ENCODE measurements around the gene PRPSAP2.
"Not testable (repeated sequence)": the region's sequence is repeated elsewhere in the genome, so short reads cannot be mapped to it uniquely, and the experiment has no call there.

The PRPSAP2 gene, protein sequence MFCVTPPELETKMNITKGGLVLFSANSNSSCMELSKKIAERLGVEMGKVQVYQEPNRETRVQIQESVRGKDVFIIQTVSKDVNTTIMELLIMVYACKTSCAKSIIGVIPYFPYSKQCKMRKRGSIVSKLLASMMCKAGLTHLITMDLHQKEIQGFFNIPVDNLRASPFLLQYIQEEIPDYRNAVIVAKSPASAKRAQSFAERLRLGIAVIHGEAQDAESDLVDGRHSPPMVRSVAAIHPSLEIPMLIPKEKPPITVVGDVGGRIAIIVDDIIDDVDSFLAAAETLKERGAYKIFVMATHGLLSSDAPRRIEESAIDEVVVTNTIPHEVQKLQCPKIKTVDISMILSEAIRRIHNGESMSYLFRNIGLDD

DNA sequence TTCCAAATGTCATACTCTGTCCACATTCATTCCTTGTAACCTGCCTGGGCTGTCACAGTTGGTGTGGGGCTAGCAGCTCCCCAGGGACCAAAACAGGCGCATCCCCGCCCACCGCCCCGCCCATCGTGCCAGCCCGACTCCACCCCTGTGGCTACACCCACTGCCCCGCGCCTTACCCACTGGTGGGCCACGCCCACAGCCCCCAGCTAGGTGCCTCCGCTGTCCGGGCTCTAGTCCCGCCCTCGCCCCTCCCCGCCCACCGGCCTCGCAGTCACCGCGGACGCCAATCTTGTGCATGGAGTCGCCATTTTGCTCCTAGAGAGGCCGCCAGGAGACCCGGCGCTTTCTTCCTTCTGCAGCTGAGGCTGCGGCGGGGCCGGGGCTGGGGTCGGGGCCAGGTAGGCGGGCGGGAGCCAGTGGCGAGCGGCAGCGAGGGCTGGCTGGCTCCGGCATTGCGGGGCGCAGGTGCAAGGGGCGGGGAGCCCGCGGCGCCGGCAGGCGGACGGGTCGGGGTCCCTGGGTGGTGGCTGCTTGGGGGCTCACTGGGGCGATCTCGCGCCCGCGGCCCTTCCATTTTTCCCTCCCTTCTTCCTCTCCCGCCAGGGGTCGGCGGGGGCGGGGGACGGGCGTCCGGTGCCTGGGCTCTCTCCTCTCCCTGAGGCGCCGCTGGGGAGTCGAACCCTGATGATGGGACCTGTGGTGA, at the start of gene PRPSAP2:
Gene PRPSAP2, plus strand, starts transcription at position 268 of the 703 bp plus-strand sequence. CDS start 7,703 bp downstream, outside the sequence.
- DNase-seq = peak; percentile 97

- DNase-seq = not testable (repeated sequence)
Measured at GRCh38 chr17:18815924-18816323, 42.0 kb upstream of the PRPSAP2 start.

GRCh38 chr17:18816489-18817371, 41.2 kb upstream of the PRPSAP2 start:
- DNase-seq = peak; percentile 71

GRCh38 chr17:18821430-18821829, 36.5 kb upstream of the PRPSAP2 start:
- DNase-seq = not testable (repeated sequence)

- DNase-seq = not testable (repeated sequence)
Measured at GRCh38 chr17:18827613-18828012, 30.3 kb upstream of the PRPSAP2 start.

DNA sequence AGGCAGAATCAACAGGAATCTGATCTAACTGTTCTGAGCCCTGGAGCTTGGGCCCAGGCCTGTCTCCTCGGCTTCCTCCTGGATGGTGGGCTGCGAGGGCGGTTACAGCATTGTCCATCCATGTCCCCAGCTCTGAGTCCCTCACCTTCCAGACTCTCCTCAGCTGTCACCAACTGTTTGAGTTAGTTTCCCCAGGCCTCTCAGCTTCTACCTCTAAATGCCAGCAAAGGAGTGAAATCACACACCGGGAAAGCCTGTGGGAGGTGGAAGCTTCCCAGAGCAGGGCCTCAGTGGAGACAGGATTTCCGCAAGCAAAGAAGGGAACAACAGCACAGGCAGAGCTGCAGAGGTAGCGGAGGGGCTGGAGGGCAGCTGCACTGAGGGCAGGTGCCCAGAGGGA, 9.4 kb upstream of the PRPSAP2 start:
- no peak for DNase-seq

GRCh38 chr17:18850679-18851078, 7.3 kb upstream of the PRPSAP2 start:
- no peak for DNase-seq

DNA sequence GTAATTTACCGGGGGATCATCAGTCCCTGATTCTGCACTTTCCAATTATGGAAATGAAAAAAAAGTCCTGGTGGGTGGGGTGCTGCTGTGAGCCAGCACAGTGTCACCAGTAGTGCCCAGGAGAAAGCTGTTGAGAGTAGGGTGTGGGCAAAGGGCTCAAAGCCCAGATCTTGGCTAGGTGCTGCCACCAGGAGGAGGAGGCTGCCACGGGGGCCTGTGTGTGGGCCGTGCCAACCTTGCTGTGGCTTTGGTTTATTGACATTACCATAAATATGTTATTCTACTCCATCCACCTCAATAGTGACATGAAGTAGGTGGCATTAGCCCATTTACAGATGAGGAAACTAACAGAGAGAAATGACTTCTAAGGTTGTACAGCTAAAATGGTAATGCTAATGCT, 6.7 kb upstream of the PRPSAP2 start:
- DNase-seq = no peak

- DNase-seq = no peak
Measured at GRCh38 chr17:18854956-18855355, 3.0 kb upstream of the PRPSAP2 start.

- DNase-seq = peak; percentile 96
Measured at GRCh38 chr17:18855831-18856569, 1.9 kb upstream of the PRPSAP2 start.

GRCh38 chr17:18856570-18856915, 1.4 kb upstream of the PRPSAP2 start:
- DNase-seq = peak; percentile 53

- no peak for DNase-seq
Measured at GRCh38 chr17:18858567-18859245, 775 bp downstream of the PRPSAP2 start.

GRCh38 chr17:18859256-18859655, 1.3 kb downstream of the PRPSAP2 start:
- peak; percentile 6 for DNase-seq

DNA sequence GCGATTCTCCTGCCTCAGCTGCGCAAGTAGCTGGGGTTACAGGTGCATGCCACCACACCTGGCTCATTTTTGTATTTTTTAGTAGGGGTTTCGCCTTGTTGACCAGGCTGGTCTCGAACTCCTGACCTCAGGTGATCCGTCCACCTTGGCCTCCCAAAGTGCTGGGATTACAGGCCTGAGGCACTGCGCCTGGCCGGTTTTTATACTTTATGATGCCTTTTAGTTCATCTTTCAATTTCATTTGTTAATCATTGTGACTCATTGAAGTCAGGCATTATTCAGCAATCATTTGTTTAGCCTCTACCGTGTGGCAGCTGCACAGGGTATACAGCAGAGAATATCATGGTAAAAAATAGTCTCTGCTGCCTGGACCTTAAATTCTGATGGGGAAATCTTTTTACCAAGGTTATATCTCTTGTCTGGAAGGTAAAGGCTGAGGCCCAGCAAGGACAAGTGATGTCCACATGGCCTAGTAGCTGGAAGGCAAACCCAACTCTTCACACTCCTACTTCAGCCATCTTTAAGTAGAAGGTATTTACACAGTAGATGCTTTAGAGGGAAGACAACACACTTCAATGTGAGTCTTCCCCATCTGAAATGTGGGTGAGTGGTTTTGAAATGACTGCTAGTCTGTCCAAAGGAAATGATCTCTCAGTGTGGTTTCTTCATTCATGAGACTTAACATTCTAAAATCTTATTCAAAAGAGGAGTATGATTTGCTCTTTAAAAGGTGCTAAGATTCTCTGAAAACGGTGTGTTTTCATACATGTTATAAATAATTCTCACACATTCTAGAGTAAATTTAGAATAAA, 2.4 kb downstream of the PRPSAP2 start:
- DNase-seq = no peak

GRCh38 chr17:18862011-18862410, 4.1 kb downstream of the PRPSAP2 start:
- DNase-seq = no peak

GRCh38 chr17:18864996-18865395, 7.1 kb downstream of the PRPSAP2 start:
- not testable (repeated sequence) for DNase-seq

GRCh38 chr17:18866866-18867813, 9.2 kb downstream of the PRPSAP2 start:
- no peak for DNase-seq

DNA sequence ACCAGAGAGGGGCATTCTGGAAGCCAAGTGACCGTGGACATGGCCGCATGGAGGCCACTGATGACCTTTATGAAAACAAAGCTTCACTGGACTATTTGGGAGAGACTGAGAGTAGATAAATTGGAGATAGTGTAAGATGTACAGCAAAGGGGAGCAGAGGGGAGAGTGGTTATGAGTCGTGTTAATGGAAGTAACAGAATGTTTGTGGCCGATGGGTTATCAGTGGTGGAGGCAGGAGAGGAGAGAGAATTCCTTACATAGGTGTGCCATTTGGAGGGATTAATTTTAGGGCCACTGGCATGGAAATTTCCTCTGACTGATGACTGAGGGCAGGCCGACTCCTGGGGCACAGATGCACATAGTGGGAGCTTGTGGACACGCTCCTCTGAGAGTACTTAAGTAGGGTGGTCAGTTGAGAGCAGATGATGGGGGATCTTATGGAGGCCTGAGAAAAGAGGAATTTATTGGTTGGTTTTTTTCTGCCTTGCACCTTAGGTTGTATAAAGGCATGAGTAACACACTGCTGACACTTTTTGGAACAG, 19.2 kb downstream of the PRPSAP2 start:
- no peak for DNase-seq

- no peak for DNase-seq
Measured at GRCh38 chr17:18888766-18889290, 30.9 kb downstream of the PRPSAP2 start.

Data from NCI-H2171 treated with DMSO at 0.1 percent for 48 hours (cell line).